ENCODE results near the gene BUD31. TPM values are rescaled to one million over a fixed set of nuclear protein-coding genes. Genes with fewer than 3 reads are reported as not detected.

Gene BUD31
- total and polyA plus RNA-seq, 2 of the 8 experiments (the other 6 are each of a cell fraction or from before 2014, with no cell fraction given): 46.7 to 114 TPM

DNA sequence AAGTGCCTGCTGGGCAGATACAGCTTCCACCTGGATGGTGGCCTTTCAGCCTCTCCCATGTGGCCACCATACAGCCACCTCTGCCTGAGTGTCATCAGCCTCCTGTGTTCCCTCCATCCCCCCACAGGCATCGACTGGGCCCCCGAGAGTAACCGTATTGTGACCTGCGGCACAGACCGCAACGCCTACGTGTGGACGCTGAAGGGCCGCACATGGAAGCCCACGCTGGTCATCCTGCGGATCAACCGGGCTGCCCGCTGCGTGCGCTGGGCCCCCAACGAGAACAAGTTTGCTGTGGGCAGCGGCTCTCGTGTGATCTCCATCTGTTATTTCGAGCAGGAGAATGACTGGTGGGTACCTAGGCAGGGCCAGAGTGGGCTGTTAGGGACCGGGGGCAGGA, 20.9 kb upstream of the BUD31 start:
- Histone ChIP-seq H4K91ac (replicated peaks; ENCODE audit: insufficient read length, low read length) (no peak overlapping the region), H3K4ac (replicated peaks; ENCODE audit: insufficient read length, low read depth, low read length) (no peak overlapping the region), H3K4me3 (ENCODE audit: extremely low read depth in 1 of 4, insufficient read depth in 2 of 4, low read depth in 3 of 4, low read length in 4 of 4) (no peak overlapping the region), H3K56ac (replicated peaks; ENCODE audit: insufficient read length, low read depth, low read length) (no peak overlapping the region), H3K23ac (ENCODE audit: insufficient read length) (no peak overlapping the region), H3K9ac (replicated peaks in 1 of 4; ENCODE audit: extremely low read depth in 1 of 4, low read depth in 3 of 4, low read length in 3 of 4) (no peak overlapping the region), H4K5ac (ENCODE audit: insufficient read length, low read depth, low read length) (no peak overlapping the region), H3K79me1 (ENCODE audit: low read depth, low read length) (peaks cover 6% of the 10 kb centered on the region), H2BK12ac (ENCODE audit: low read depth, low read length) (no peak overlapping the region), H3K79me2 (ENCODE audit: control insufficient read depth in 1 of 2, insufficient read depth in 2 of 2, low read length in 2 of 2) (peaks cover 0 to 2% of the 10 kb centered on the region in 2 experiments; a peak in 1 of 4 replicates), H3K27ac (ENCODE audit: low read depth, low read length) (no peak overlapping the region), H2BK120ac (replicated peaks; ENCODE audit: low read depth, low read length) (no peak overlapping the region), H2AFZ (ENCODE audit: low read length) (no peak overlapping the region), H3K18ac (ENCODE audit: extremely low read depth, low read length) (no peak overlapping the region), H2BK15ac (ENCODE audit: low read length) (no peak overlapping the region), H3K14ac (ENCODE audit: insufficient read length) (no peak overlapping the region), H3K9me3 (ENCODE audit: insufficient read depth in 2 of 2, low read depth in 1 of 2, low read length in 1 of 2) (no peaks in the 10 kb centered on the region), H2AK5ac (ENCODE audit: low read depth, low read length) (no peak overlapping the region), H3K36me3 (ENCODE audit: control insufficient read depth in 2 of 4, insufficient read depth in 4 of 4, low read length in 3 of 4) (peaks cover 2 to 26% (median 16%) of the 10 kb centered on the region in 4 experiments; a peak in 6 of 8 replicates), H4K8ac (ENCODE audit: extremely low read depth, insufficient read depth, low read length) (no peak overlapping the region), H3K4me2 (ENCODE audit: insufficient read depth in 1 of 2, low read depth in 2 of 2, low read length in 2 of 2) (no peak overlapping the region), H2BK20ac (ENCODE audit: low read length) (no peak overlapping the region), H4K20me1 (replicated peaks in 1 of 2; ENCODE audit: control insufficient read depth in 1 of 2, insufficient read depth in 2 of 2, low read length in 2 of 2) (peaks cover 11% of the 10 kb centered on the region in 2 experiments), H3K4me1 (replicated peaks in 1 of 4; ENCODE audit: control insufficient read depth in 3 of 4, insufficient read depth in 4 of 4, low read length in 3 of 4) (peaks cover 0 to 4% (median 2%) of the 10 kb centered on the region in 4 experiments; a peak in 2 of 7 replicates), H3K27me3 (replicated peaks in 1 of 4; ENCODE audit: control insufficient read depth in 3 of 4, extremely low read depth in 1 of 4, insufficient read depth in 3 of 4, low read length in 3 of 4) (no peaks in the 10 kb centered on the region), H2BK5ac (ENCODE audit: low read depth, low read length) (no peak overlapping the region), H3K23me2 (ENCODE audit: low read depth, low read length) (peaks cover under 1% of the 10 kb centered on the region; the same call in 1 of the 2 replicates)
- ChIA-PET POLR2A (ENCODE audit: partially characterized antibody) (interaction anchor here (1.2 kb wide), 1 partner anchor 21 kb away, joined by 4 read pairs; the partner anchor contains the start of genes BUD31 and PDAP1), CTCF (ENCODE audit: partially characterized antibody) (interaction anchor here (0.7 to 7.1 kb wide), 6 partner anchors 12 to 66 kb away, joined by 3 to 40 read pairs (median 6); no protein-coding TSS in a partner anchor)
- DNase-seq (ENCODE audit: low read depth in 1 of 2, low spot score in 2 of 2): no peak
- 94% methylated on average over 20 of the region's 20 CpGs; no CpG with 5 or more reads in 1 of the 2 experiments for WGBS, 2 experiments (ENCODE audit: extremely low coverage in 1 of 2, insufficient coverage in 1 of 2, insufficient read length in 1 of 2, insufficient replicate concordance in 2 of 2, low coverage in 1 of 2, low lambda C conversion rate in 2 of 2, missing lambda C conversion rate in 1 of 2)
- no peak for FAIRE-seq
- TF ChIP-seq EGR1 (IDR thresholded peaks at IDR 0.05; ENCODE audit: borderline replicate concordance, low read depth, low read length): no peak
- no peak for TF ChIP-seq JUN (IDR thresholded peaks at IDR 0.05; ENCODE audit: low read depth, low read length)
- TF ChIP-seq, protein P1, sequence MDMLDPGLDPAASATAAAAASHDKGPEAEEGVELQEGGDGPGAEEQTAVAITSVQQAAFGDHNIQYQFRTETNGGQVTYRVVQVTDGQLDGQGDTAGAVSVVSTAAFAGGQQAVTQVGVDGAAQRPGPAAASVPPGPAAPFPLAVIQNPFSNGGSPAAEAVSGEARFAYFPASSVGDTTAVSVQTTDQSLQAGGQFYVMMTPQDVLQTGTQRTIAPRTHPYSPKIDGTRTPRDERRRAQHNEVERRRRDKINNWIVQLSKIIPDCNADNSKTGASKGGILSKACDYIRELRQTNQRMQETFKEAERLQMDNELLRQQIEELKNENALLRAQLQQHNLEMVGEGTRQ (IDR thresholded peaks at IDR 0.05; ENCODE audit: low read length): no peak
- TF ChIP-seq SP1 (IDR thresholded peaks at IDR 0.05; ENCODE audit: low read depth, low read length): no peak
- no peak for TF ChIP-seq SUZ12 (IDR thresholded peaks at IDR 0.05; ENCODE audit: low read length)
